Loucy (cell line): ENCODE data around the gene SIRT6.

Source experiments
- EZH2phosphoT487 ChIP-seq: fragments of 200-600 bp; IDR thresholded peaks from 2 replicates; pipeline ENCODE4 v1.6.1; 2018; ENCODE audit warnings: antibody characterized with exemption, mild to moderate bottlenecking, moderate library complexity, borderline replicate concordance
- TF ChIP-seq, protein P1 (sequence below): fragments of 200-600 bp; sonication (generic); conservative IDR thresholded peaks from 2 replicates; pipeline ENCODE4 v1.5.1; 2014; ENCODE audit warnings: mild to moderate bottlenecking, antibody characterized with exemption, low read length

DNA sequence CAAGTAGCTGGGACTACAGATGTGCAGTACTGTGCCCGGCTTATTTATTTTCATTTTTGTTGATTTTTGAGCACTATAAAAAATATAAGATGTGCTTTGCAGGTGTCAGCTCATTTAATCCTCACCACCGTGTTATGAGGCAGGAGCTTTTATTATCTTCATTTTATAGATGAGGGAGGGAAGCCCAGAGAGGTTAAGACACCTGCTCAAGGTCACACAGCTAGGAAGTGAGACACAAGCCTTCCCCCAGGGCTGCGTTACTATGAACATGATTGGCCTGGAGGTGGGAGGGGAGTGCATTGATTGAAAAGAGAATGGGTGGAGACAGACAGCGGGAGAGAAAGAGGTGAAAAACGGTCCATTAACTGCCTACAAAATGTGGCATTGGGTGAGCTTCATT, 7.3 kb upstream of the SIRT6 start:
- TF ChIP-seq, protein P1, sequence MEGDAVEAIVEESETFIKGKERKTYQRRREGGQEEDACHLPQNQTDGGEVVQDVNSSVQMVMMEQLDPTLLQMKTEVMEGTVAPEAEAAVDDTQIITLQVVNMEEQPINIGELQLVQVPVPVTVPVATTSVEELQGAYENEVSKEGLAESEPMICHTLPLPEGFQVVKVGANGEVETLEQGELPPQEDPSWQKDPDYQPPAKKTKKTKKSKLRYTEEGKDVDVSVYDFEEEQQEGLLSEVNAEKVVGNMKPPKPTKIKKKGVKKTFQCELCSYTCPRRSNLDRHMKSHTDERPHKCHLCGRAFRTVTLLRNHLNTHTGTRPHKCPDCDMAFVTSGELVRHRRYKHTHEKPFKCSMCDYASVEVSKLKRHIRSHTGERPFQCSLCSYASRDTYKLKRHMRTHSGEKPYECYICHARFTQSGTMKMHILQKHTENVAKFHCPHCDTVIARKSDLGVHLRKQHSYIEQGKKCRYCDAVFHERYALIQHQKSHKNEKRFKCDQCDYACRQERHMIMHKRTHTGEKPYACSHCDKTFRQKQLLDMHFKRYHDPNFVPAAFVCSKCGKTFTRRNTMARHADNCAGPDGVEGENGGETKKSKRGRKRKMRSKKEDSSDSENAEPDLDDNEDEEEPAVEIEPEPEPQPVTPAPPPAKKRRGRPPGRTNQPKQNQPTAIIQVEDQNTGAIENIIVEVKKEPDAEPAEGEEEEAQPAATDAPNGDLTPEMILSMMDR: no peak
- TF ChIP-seq EZH2phosphoT487: no peak
